ENCODE data around the gene GOLGA1.

- TF ChIP-seq, protein P1, sequence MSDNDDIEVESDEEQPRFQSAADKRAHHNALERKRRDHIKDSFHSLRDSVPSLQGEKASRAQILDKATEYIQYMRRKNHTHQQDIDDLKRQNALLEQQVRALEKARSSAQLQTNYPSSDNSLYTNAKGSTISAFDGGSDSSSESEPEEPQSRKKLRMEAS (CRISPR knock-in tag; IDR thresholded peaks at IDR 0.05), result no peak
- no peak for TF ChIP-seq CTCF (IDR thresholded peaks at IDR 0.05)
- no peak for TF ChIP-seq SP1 (CRISPR knock-in tag; conservative IDR thresholded peaks at IDR 0.05)
- no peak for TF ChIP-seq GABPB1 (CRISPR knock-in tag; IDR thresholded peaks at IDR 0.05)
- TF ChIP-seq KAT7 (CRISPR knock-in tag; IDR thresholded peaks at IDR 0.05; ENCODE audit: borderline replicate concordance), result no peak
- no peak for TF ChIP-seq ELF4 (CRISPR knock-in tag; IDR thresholded peaks at IDR 0.05; ENCODE audit: low read depth)
- TF ChIP-seq MLX (CRISPR knock-in tag; IDR thresholded peaks at IDR 0.05), result no peak
- no peak for TF ChIP-seq SMAD4 (CRISPR knock-in tag; IDR thresholded peaks at IDR 0.05)
- TF ChIP-seq TEAD1 (CRISPR knock-in tag; IDR thresholded peaks at IDR 0.05), result no peak
- TF ChIP-seq, protein P2, sequence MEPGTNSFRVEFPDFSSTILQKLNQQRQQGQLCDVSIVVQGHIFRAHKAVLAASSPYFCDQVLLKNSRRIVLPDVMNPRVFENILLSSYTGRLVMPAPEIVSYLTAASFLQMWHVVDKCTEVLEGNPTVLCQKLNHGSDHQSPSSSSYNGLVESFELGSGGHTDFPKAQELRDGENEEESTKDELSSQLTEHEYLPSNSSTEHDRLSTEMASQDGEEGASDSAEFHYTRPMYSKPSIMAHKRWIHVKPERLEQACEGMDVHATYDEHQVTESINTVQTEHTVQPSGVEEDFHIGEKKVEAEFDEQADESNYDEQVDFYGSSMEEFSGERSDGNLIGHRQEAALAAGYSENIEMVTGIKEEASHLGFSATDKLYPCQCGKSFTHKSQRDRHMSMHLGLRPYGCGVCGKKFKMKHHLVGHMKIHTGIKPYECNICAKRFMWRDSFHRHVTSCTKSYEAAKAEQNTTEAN (CRISPR knock-in tag; IDR thresholded peaks at IDR 0.05), result no peak
- no peak for TF ChIP-seq CREB1 (CRISPR knock-in tag; IDR thresholded peaks at IDR 0.05)
- TF ChIP-seq, protein P3, sequence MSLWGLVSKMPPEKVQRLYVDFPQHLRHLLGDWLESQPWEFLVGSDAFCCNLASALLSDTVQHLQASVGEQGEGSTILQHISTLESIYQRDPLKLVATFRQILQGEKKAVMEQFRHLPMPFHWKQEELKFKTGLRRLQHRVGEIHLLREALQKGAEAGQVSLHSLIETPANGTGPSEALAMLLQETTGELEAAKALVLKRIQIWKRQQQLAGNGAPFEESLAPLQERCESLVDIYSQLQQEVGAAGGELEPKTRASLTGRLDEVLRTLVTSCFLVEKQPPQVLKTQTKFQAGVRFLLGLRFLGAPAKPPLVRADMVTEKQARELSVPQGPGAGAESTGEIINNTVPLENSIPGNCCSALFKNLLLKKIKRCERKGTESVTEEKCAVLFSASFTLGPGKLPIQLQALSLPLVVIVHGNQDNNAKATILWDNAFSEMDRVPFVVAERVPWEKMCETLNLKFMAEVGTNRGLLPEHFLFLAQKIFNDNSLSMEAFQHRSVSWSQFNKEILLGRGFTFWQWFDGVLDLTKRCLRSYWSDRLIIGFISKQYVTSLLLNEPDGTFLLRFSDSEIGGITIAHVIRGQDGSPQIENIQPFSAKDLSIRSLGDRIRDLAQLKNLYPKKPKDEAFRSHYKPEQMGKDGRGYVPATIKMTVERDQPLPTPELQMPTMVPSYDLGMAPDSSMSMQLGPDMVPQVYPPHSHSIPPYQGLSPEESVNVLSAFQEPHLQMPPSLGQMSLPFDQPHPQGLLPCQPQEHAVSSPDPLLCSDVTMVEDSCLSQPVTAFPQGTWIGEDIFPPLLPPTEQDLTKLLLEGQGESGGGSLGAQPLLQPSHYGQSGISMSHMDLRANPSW (CRISPR knock-in tag; conservative IDR thresholded peaks at IDR 0.05; ENCODE audit: low read depth), result no peak
- no peak for TF ChIP-seq RELA (CRISPR knock-in tag; IDR thresholded peaks at IDR 0.05; ENCODE audit: borderline replicate concordance)
Observed at GRCh38 chr9:124964604-124965003, 23.7 kb upstream of the GOLGA1 start.

Measured in WTC11 (cell line).